Stomach (tissue), 4 donors: Measurements from ENCODE around the gene NSMCE4A.

Experiments used
- CTCF ChIP-seq, 7 experiments: fragments of 450-650 bp in 4 of 7; fragments of 200-600 bp in 3 of 7; sonication (generic) in 3 of 7; IDR thresholded peaks; one replicate each; pipeline ENCODE4 v1.5.1; 2016 to 2019; ENCODE audit warnings: antibody characterized with exemption in 7 of 7, control low read depth in 2 of 7, mild to moderate bottlenecking in 1 of 7
- EP300 ChIP-seq: sonication (generic); formaldehyde crosslinking; IDR thresholded peaks from one replicate; pipeline ENCODE4 v1.6.1; 2017; ENCODE audit warnings: antibody characterized with exemption
- POLR2AphosphoS5 ChIP-seq, 3 donors: sonication (generic); formaldehyde crosslinking; IDR thresholded peaks; one replicate each; pipeline ENCODE4 v1.6.1; 2016; ENCODE audit warnings: antibody characterized with exemption in 3 of 3

GRCh38 chr10:121941532-121941931, 33.5 kb downstream of the NSMCE4A start:
- no peak for TF ChIP-seq CTCF (IDR thresholded peaks at IDR 0.05)
- no peak for TF ChIP-seq EP300
- TF ChIP-seq POLR2AphosphoS5 (IDR thresholded peaks at IDR 0.05): no peak
